ENCODE results near the gene MYO1B.

Gene MYO1B

DNA sequence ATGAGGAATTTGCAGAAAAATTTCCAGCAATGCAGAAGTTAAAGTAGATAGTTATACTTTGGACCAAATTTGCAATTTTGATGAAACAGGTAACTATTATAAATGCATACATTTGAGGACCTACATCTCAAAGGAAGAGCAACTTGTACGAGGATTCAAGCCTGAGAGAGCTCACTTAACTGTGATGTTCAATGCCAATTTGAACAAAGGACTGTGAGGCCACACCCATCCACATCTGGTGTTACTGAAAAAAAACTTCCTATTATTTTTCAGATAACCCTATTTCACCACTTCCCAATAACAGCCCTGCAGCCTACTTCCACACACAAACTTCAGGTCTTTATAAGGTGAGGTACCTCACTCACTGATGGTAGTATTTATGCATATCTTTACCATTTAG, 229.3 kb downstream of the MYO1B start:
- no peak for DNase-seq (ENCODE audit: extremely low spot score)
- TF ChIP-seq, protein P1, sequence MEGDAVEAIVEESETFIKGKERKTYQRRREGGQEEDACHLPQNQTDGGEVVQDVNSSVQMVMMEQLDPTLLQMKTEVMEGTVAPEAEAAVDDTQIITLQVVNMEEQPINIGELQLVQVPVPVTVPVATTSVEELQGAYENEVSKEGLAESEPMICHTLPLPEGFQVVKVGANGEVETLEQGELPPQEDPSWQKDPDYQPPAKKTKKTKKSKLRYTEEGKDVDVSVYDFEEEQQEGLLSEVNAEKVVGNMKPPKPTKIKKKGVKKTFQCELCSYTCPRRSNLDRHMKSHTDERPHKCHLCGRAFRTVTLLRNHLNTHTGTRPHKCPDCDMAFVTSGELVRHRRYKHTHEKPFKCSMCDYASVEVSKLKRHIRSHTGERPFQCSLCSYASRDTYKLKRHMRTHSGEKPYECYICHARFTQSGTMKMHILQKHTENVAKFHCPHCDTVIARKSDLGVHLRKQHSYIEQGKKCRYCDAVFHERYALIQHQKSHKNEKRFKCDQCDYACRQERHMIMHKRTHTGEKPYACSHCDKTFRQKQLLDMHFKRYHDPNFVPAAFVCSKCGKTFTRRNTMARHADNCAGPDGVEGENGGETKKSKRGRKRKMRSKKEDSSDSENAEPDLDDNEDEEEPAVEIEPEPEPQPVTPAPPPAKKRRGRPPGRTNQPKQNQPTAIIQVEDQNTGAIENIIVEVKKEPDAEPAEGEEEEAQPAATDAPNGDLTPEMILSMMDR (IDR thresholded peaks at IDR 0.05; ENCODE audit: control extremely low read depth, extremely low read depth, low read depth, missing control alignments) = no peak
- CTCF ChIA-PET = no interaction called here
- POLR2A ChIA-PET = no interaction called here
